Measurements from ENCODE around the gene GTPBP1.

Gene GTPBP1

GRCh38 chr22:38696606-38697424 is 8.9 kb upstream of the GTPBP1 start:
- H3K4me3 ChIP-seq (ENCODE audit: control insufficient read depth, low read depth, low read length): no peak overlapping the region
- peak; percentile 48 for DNase-seq (ENCODE audit: low read depth)
- no peak for TF ChIP-seq CTCF (IDR thresholded peaks at IDR 0.05; ENCODE audit: control insufficient read depth, insufficient read depth, low read depth, low read length, missing control alignments)

DNA sequence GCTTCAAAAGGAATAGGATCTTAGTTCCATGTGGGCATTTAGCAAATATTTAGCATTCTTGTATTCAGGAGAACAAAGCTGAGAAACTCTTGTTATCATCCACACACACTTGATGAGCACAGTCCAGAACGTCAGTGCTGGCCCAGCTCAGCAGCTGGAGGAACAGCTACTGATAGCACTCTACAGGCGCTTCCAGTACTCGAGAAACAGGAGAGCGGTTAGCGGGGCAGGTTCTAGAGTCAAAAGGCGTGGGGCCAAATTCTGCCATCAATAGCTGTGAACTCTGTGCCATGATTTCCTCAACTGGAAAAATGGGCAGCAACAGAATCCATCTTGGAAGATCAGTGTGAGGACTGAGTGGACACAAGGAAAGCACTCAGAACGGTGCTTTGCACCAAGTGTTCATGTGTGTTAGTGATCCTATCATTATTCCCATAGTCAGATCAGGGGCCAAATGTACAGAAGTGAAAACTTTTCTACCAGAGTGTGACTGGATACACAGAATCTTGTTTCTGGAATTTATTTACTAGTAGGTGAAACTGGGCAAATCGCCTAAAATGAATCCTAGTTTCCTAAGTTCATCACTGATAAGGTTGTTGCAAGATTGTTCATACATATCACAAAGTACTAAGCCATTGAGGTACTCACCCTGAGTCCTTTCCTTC is 8.2 kb upstream of the GTPBP1 start:
- no peak overlapping the region for H3K4me3 ChIP-seq (ENCODE audit: control insufficient read depth, low read depth, low read length)
- no peak for DNase-seq (ENCODE audit: low read depth)
- no peak for TF ChIP-seq CTCF (IDR thresholded peaks at IDR 0.05; ENCODE audit: control insufficient read depth, insufficient read depth, low read depth, low read length, missing control alignments)

GRCh38 chr22:38698407-38699094 is 7.2 kb upstream of the GTPBP1 start:
- DNase-seq (ENCODE audit: low read depth): no peak
- TF ChIP-seq CTCF (IDR thresholded peaks at IDR 0.05; ENCODE audit: control insufficient read depth, insufficient read depth, low read depth, low read length, missing control alignments): no peak
- peak overlapping the region; percentile 50; the same call in 1 of the 2 replicates for H3K4me3 ChIP-seq (ENCODE audit: control insufficient read depth, low read depth, low read length)

DNA sequence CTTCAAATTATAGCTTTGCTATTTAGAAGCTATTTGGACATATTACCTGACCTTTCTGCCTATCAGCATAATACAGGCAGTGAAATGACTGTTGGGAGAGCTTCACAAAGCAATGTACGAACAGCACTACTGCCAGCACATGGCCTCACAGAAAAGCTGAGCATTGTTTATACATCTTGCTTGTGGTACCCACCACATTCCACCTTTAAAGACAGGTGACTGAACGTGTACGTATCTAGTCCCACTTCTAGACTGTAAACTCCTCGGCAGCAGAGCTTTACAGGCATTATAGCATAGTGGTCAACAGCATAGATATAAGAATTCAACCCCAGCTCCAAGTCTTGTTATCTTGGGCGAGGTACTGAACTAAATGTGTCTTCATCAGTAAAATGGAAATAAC is 6.6 kb upstream of the GTPBP1 start:
- TF ChIP-seq CTCF (IDR thresholded peaks at IDR 0.05; ENCODE audit: control insufficient read depth, insufficient read depth, low read depth, low read length, missing control alignments): no peak
- no peak for DNase-seq (ENCODE audit: low read depth)
- H3K4me3 ChIP-seq (ENCODE audit: control insufficient read depth, low read depth, low read length): peak overlapping the region; percentile 50

DNA sequence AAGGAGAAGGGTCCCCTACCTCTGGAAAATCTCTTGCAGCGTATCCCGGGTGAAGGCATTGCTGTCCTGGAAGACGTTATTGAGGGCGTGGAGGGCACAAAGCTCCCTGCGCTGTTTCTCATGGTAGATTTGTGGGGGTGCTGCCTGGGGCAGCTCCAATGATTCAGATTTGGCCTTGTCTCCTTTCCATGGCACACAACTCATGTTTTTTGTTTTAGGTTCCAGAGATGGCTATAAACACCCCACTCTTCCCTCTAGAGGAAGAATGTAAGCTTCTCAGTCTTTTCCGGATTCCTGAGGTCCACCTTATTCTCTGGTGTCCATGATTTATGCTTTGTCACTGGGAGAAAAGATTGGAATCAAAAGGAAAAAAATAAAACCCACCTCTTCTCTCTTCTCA is 6.0 kb upstream of the GTPBP1 start:
- peak; percentile 7 for TF ChIP-seq CTCF (IDR thresholded peaks at IDR 0.05; ENCODE audit: control insufficient read depth, insufficient read depth, low read depth, low read length, missing control alignments)
- no peak for DNase-seq (ENCODE audit: low read depth)
- peak overlapping the region; percentile 50 for H3K4me3 ChIP-seq (ENCODE audit: control insufficient read depth, low read depth, low read length)

DNA sequence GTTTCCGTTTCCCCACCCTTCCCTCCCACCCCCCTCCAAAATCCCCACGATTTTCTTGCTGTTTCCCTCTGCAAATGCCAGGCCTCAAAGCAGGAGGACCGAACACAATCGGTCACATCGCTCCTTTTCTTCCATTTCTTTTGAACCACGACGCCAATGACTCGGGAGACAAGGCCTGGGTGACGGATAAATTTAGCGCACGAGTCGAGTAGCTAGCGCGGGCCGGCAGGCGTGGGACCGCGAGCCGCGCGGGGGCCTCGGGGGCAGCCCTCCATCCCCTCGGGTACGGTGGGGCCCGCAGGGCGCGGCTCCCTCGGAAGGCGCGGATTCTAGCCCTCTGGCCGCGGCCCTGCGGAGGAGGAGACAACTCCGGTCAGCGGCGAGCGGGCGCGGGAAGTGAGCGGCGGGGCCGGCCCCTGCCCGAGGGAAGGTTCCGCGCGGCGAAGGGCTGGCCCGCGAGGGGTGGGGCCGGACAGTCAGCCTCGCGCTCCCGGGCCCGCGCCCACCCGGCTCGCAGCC is 5.4 kb upstream of the GTPBP1 start:
- peak overlapping the region; percentile 50 for H3K4me3 ChIP-seq (ENCODE audit: control insufficient read depth, low read depth, low read length)
- no peak for DNase-seq (ENCODE audit: low read depth)
- TF ChIP-seq CTCF (IDR thresholded peaks at IDR 0.05; ENCODE audit: control insufficient read depth, insufficient read depth, low read depth, low read length, missing control alignments): no peak

All from AG09309 (cell line).